ENCODE data around the gene HERC3. TPM values are rescaled to one million over a fixed set of nuclear protein-coding genes. Genes with fewer than 3 reads are reported as not detected.
A peak's percentile ranks its signal among the peaks of the same experiment; 100 is the strongest.

Gene HERC3
- total and polyA plus RNA-seq, 2 of the 13 experiments (the other 11 are each of a cell fraction or from before 2014, with no cell fraction given): 3.8 to 6.2 TPM

- peak; percentile 52; the same call in 1 of the 2 replicates for TF ChIP-seq ARID4A (CRISPR knock-in tag; IDR thresholded peaks at IDR 0.05; ENCODE audit: borderline replicate concordance)
- no peak for TF ChIP-seq POLR2AphosphoS2 (IDR thresholded peaks at IDR 0.05; ENCODE audit: low read depth, low read length)
- TF ChIP-seq ADNP (CRISPR knock-in tag; IDR thresholded peaks at IDR 0.05): no peak
- 0 out of 2 replicates have a peak, but pooled peaks have one; percentile 28 for TF ChIP-seq ZFP91 (CRISPR knock-in tag; IDR thresholded peaks at IDR 0.05; ENCODE audit: borderline replicate concordance)
- peak; percentile 44; the same call in 1 of the 2 replicates for TF ChIP-seq ZHX2 (IDR thresholded peaks at IDR 0.05; ENCODE audit: low read depth)
- no peak for TF ChIP-seq ZHX2 (CRISPR knock-in tag; IDR thresholded peaks at IDR 0.05; ENCODE audit: borderline replicate concordance)
- TF ChIP-seq CREB1 (IDR thresholded peaks at IDR 0.05): peak; percentile 56; the same call in 1 of the 2 replicates
- peak; percentile 23; the same call in 1 of the 2 replicates for TF ChIP-seq CREB1 (CRISPR knock-in tag; IDR thresholded peaks at IDR 0.05)
- no peak for TF ChIP-seq ZNF549 (CRISPR knock-in tag; IDR thresholded peaks at IDR 0.05)
- TF ChIP-seq PHF8 (CRISPR knock-in tag; IDR thresholded peaks at IDR 0.05): peak; percentile 66
- TF ChIP-seq USF2 (IDR thresholded peaks at IDR 0.05; ENCODE audit: low read depth, low read length): peak; percentile 29; the same call in 1 of the 2 replicates
- TF ChIP-seq USF2 (CRISPR knock-in tag; IDR thresholded peaks at IDR 0.05; ENCODE audit: borderline replicate concordance): no peak; the same call in 1 of the 2 replicates
- TF ChIP-seq KMT2B (CRISPR knock-in tag; IDR thresholded peaks at IDR 0.05): no peak
Measured at GRCh38 chr4:88697588-88698329, 105.5 kb downstream of the HERC3 start, which contains the start of gene NAP1L5 (continued).
